Measurements from ENCODE around the gene GCNT4.

Gene GCNT4

GRCh38 chr5:75049456-75050351 is 2.7 kb downstream of the GCNT4 start:
- Histone ChIP-seq H3K9me3 (no peaks in the 10 kb centered on the region), H3K4me1 (no peaks in the 10 kb centered on the region), H3K36me3 (no peaks in the 10 kb centered on the region), H3K27me3 (peaks cover 45% of the 10 kb centered on the region), H3K4me3 (ENCODE audit: low read depth, low read length) (no peak overlapping the region)
- DNase-seq, result peak; percentile 63
- peak; percentile 88 for TF ChIP-seq CTCF (IDR thresholded peaks at IDR 0.05; ENCODE audit: low read depth, low read length)

- DNase-seq, result no peak
- H3K9me3 ChIP-seq, result no peaks in the 10 kb centered on the region
- peaks cover 33% of the 10 kb centered on the region for H3K27me3 ChIP-seq
- no peaks in the 10 kb centered on the region for H3K36me3 ChIP-seq
- no peaks in the 10 kb centered on the region for H3K4me1 ChIP-seq
- H3K4me3 ChIP-seq (ENCODE audit: low read depth, low read length), result no peak overlapping the region
- no peak for TF ChIP-seq CTCF (IDR thresholded peaks at IDR 0.05; ENCODE audit: low read depth, low read length)
These were observed 3.9 kb downstream of the GCNT4 start for GRCh38 chr5:75048457-75048953.

GRCh38 chr5:75047356-75047755 is 5.0 kb downstream of the GCNT4 start:
- no peak for TF ChIP-seq CTCF (IDR thresholded peaks at IDR 0.05; ENCODE audit: low read depth, low read length)
- no peaks in the 10 kb centered on the region for H3K9me3 ChIP-seq
- H3K36me3 ChIP-seq, result no peaks in the 10 kb centered on the region
- no peak overlapping the region for H3K4me3 ChIP-seq (ENCODE audit: low read depth, low read length)
- DNase-seq, result no peak
- H3K27me3 ChIP-seq, result peaks cover 24% of the 10 kb centered on the region
- no peaks in the 10 kb centered on the region for H3K4me1 ChIP-seq

- Histone ChIP-seq H3K36me3 (no peaks in the 10 kb centered on the region), H3K9me3 (no peaks in the 10 kb centered on the region), H3K27me3 (peaks cover 19% of the 10 kb centered on the region), H3K4me3 (ENCODE audit: low read depth, low read length) (no peak overlapping the region), H3K4me1 (no peaks in the 10 kb centered on the region)
- TF ChIP-seq CTCF (IDR thresholded peaks at IDR 0.05; ENCODE audit: low read depth, low read length), result no peak
- no peak for DNase-seq
These were observed 5.8 kb downstream of the GCNT4 start for GRCh38 chr5:75046366-75047142.

GRCh38 chr5:75045071-75045470 is 7.3 kb downstream of the GCNT4 start:
- no peak overlapping the region for H3K4me3 ChIP-seq (ENCODE audit: low read depth, low read length)
- no peaks in the 10 kb centered on the region for H3K9me3 ChIP-seq
- H3K27me3 ChIP-seq, result peaks cover 8% of the 10 kb centered on the region
- H3K36me3 ChIP-seq, result no peaks in the 10 kb centered on the region
- TF ChIP-seq CTCF (IDR thresholded peaks at IDR 0.05; ENCODE audit: low read depth, low read length), result no peak
- H3K4me1 ChIP-seq, result no peaks in the 10 kb centered on the region
- DNase-seq, result no peak

All from BE2C (cell line).